NCI-H2196 (cell line): ENCODE results near the gene KLHL18.
"Not testable (repeated sequence)": the region's sequence is repeated elsewhere in the genome, so short reads cannot be mapped to it uniquely, and the experiment has no call there.

Experiments used
- DNase-seq: peaks from one replicate; lab custom pipeline; 2025; ENCODE audit not compliant: unreplicated experiment; lab: John Stamatoyannopoulos, UW

KLHL18 gene

GRCh38 chr3:47273564-47273963, 9.2 kb upstream of the KLHL18 start:
- DNase-seq, result no peak

DNA sequence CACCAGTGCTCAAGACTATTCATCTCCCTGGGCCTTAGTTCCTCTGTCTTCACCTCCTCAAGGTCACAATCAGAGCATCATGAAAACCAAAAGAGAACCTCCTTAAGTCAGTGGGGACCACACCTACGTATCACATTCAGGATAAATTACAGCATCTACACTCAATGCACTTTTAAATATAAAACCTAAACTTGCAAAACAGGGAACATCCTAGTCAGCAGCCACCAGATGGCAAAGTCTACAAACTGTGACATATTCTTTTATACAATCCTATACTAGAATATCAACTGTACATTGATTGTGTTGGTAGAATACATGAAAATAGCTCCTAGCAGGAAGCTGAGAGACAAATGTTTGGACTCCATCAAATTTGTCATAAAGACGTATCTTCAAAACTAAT, 8.1 kb upstream of the KLHL18 start:
- no peak for DNase-seq

DNA sequence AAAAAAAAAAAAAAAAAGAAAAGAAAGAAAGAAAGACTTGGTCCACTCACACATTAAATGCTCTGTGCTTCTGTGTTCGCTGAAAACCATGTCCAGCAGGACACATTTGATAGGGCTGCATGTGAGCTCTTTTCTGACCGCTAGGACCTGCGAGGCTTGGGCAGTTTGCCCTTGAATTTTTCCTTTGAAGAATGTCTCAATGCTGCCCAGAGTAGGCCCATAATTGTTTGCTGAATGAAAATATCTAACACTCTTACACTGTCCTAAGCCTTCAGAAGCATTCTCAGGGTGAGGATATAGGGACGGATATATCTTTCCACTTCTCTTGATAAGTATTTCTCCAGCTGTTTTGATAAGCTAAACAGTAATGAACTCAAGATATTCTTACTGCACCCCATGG, 6.2 kb upstream of the KLHL18 start:
- DNase-seq, result no peak

GRCh38 chr3:47280519-47280918, 2.2 kb upstream of the KLHL18 start:
- no peak for DNase-seq

DNA sequence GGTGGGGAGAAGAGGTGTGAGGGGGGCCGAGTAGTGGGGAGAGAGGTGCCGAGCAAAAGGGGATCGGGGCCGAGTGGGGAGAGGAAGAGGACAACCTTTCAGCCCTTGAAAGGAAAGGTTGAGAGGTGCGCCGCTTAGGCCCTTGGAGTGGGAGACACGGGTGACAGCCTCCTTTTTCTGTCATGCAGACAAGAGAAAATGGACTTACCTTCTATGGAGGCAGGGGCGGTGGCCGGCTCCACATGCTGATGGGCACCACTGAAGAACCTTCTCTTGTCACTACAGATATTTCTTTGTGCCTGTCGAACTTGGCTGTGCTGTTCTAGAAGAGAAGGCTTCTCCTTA, 421 bp downstream of the KLHL18 start:
- DNase-seq, result no peak

GRCh38 chr3:47283591-47284364, 1.0 kb downstream of the KLHL18 start:
- no peak for DNase-seq

DNA sequence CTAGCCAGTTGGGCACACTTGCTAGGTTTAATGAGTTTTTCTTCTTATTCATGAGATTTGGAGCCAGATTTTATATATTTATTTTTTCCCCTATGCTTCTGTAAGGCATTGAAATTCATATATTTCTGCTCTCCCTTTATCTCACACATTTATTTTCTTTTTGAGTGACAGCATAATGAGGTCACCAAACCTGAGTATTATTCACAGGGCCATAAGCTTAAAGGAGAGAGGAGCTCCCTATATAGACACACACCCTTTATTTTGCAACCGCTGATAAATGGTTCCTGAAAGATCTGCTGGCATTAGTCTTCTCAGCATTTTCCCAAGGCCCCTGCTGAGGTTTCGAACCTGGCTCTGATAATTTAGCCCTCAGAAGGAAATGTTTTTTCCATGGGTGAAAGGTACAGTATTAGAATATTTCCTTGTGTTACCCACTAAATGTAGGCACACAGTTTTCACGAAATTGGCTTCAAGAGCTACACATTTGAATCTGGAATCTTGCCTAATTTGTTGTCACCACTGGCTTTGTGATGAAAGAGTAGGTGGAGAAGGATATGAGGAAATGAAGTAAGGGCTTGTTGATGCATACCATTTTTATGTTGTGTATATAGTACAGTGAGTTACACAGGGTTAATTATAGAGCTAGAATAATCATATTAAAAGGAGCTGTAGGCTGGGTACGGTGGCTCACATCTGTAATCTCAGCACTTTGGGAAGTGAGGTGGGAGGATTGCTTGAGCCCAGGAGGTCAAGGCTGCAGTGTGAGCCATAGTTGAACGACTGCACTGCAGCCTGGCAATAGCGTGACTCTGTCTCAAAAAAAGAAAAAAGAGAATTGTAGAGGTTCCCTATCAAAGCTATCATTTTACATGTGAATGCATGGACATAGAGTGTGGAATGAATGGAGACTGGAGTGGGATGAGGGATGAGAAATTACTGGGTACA, 6.5 kb downstream of the KLHL18 start:
- DNase-seq, result no peak

DNA sequence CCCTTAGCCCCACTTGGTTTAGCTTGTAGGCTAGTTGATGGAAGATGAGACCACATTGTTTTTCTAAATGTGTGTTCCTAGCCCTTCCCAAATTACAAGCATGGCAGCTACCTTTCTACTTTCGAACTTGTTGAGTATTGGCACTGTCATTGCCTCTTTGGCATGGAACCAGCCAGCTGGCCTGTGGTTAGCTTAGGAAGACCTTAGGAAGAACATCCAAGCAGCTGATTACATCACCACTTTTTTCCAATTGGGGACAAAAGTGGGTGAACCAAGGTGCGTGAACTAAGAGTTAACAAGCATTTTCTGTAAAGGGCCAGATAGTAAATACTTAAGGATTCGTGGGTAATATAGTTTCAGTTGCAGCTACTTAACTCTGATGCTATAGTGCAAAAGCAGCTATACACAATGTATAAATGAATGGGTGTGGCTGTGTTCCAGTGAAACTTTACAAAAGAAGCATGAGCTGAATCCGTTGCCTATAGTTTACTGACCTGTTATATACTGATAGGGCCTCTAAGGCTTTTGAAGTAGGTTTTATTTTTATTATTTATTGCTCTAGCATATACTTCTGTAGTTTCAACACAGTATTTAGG, 8.5 kb downstream of the KLHL18 start:
- no peak for DNase-seq

DNA sequence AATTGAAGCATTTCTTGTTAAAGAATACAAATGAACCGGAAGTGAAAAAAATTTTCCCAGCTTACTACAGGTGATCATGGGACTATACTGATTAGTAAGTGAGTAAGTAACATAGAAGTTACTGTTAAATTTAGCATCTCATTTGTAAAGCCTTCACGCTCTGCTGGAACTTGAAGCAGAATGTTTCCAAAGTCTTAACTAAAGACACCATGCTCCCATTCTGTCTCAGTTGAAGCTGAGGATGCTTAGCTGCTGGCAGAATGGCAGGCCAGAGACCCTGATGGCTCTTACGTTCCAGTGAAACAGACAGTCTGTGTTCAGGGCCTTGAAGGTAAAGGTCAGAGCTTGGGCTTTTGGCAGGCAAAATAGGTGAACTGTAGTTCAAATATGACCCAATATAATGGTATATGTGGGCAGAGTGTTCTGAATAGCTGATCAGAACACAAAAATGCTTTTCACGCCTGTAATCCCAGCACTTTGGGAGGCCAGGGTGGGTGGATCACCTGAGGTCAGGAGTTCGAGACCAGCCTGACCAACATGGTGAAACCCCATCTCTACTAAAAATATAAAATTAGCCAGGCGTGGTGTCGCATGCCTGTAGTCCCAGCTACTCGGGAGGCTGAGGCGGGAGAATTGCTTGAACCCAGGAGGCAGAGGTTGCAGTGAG, 9.1 kb downstream of the KLHL18 start:
- DNase-seq, result not testable (repeated sequence)

DNA sequence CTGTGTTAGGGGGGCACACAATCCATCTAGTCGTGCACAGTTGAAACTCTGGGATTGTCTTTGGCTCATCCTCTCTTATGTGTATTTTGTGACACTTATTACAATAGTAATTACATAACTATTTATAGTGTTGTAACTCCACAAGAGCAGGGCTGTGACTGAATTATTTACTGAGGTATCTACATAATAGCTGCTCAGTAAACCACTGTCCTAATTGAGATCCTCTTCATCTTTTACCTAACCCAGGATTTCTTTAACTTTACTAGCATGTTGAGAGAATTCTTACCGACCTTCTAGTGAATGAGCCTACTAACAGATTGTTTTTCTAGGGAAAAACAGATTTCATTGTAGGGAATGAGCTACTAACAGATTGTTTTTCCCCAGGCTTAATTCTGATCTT, 11.1 kb downstream of the KLHL18 start:
- DNase-seq, result no peak

DNA sequence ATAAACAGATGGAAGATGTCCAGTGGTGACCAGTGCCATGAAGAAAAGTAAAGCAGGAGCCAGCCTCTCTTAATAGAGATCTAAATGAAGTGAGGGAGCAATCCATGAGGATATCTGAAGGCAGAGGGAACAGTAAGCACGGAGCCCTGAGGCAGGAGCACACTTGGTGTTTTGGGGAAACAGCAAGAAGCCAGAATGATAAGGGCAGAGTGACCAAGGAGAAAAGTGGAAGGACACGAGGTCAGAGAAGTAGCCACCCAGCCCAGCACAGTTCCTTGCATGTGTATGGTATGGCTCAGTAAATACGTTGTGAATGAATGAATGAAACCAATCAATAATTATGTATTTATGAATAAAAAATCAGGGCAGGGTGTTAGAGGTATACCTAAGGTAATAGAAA, 11.6 kb downstream of the KLHL18 start:
- no peak for DNase-seq

- no peak for DNase-seq
Observed at GRCh38 chr3:47295322-47295721, 12.6 kb downstream of the KLHL18 start.

GRCh38 chr3:47295976-47296375, 13.2 kb downstream of the KLHL18 start:
- no peak for DNase-seq

DNA sequence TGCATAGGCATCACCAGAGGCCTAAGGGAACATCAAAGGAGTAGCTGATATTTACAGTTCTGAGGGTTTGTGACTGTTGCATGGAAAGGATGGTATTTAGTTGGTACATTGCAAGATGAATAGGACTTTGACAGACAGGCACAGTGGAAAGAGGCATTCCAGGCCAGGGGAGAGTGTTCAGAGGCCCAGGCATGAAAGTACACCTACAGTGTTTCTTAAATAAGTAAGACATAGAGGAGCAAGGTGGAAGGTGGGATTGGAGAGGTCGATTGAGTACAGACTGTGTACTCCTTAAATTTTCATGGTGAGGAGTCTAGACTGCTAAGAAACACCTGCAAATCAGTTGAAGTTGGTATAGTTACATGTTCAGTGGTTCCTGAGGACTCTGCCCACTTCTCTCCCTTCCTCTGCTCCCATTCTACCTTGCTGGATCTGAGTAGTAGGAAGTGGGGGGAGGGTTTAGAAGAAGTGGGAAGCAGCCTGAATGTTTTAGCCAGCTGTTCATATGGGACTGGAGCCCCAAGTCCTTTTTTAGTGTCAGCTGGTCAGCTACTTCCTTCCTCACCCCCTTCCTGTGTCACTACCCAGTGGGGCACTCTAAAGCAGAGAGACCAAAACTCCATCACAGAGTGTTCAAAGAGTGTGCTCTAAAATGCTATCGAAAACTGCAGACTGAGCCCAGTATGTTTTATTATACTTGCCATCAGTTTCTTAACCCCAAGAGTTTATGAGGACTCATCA, 14.0 kb downstream of the KLHL18 start:
- DNase-seq, result no peak

GRCh38 chr3:47298439-47298838, 15.7 kb downstream of the KLHL18 start:
- no peak for DNase-seq

GRCh38 chr3:47299381-47300318, 16.9 kb downstream of the KLHL18 start:
- DNase-seq, result no peak

- DNase-seq, result no peak
Observed at GRCh38 chr3:47301456-47301855, 18.7 kb downstream of the KLHL18 start.

GRCh38 chr3:47306022-47306421, 23.3 kb downstream of the KLHL18 start:
- no peak for DNase-seq

DNA sequence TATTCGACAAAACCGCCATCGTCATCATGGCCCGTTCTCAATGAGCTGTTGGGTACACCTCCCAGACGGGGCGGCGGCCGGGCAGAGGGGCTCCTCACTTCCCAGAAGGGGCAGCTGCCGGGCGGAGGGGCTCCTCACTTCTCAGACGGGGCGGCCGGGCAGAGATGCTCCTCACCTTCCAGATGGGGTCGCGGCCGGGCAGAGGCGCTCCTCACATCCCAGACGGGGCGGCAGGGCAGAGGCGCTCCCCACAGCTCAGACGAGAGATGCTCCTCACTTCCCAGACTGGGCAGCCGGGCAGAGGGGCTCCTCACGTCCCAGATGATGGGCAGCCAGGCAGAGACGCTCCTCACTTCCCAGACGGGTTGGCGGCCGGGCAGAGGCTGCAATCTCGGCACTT, 26.5 kb downstream of the KLHL18 start:
- not testable (repeated sequence) for DNase-seq

DNA sequence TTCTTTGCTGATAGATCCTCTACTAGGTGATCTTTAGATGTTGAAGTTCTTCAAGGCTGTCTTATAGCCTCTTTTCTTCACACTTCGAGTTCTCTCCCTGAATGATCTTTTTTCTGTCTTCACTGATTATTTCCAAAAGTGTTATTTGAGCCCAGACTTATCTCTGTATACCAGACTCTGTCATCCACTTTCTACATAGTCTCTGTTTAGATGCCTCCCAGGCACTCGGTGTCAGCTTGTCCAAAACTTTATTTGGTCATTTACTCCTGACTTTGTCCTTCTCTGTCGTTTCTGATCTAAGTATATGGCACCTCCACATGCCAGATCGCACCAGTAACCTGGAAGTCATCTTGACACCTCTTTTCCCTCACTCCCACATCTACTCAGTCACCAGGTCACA, 27.6 kb downstream of the KLHL18 start:
- DNase-seq, result no peak
